RWPE2 (cell line): Measurements from ENCODE around the gene LRMDA.

Experiments
- ATAC-seq: fragments of 200-7000 bp; cut with Tn5 transposase; 3 replicates; pipeline ENCODE4 v1.9.1; 2021; ENCODE audit warnings: low read depth
- DNase-seq: peaks from one replicate; pipeline ENCODE4 v3.0.0-alpha.2; 2020; ENCODE audit warnings: low spot score
- H3K27ac ChIP-seq: fragments of 450-650 bp; 2 replicates; pipeline ENCODE4 v1.5.1; 2017; ENCODE audit warnings: mild to moderate bottlenecking; ENCODE audit not compliant: poor library complexity, severe bottlenecking
- H3K27me3 ChIP-seq: fragments of 250-450 bp; sonication (Bioruptor Pico); 2 replicates; pipeline ENCODE4 v1.5.1; 2021; ENCODE audit warnings: mild to moderate bottlenecking, moderate library complexity; ENCODE audit not compliant: insufficient read depth, poor library complexity, severe bottlenecking
- H3K36me3 ChIP-seq: fragments of 250-450 bp; sonication (Bioruptor Pico); 2 replicates; pipeline ENCODE4 v1.5.1; 2020; ENCODE audit warnings: low read depth, mild to moderate bottlenecking, moderate library complexity
- H3K4me1 ChIP-seq: fragments of 250-450 bp; sonication (Bioruptor Pico); 2 replicates; pipeline ENCODE4 v1.5.1; 2021; ENCODE audit warnings: mild to moderate bottlenecking, moderate library complexity; ENCODE audit not compliant: insufficient read depth, poor library complexity, severe bottlenecking
- H3K4me3 ChIP-seq: fragments of 250-450 bp; sonication (Bioruptor Pico); 2 replicates; pipeline ENCODE4 v1.5.1; 2021; ENCODE audit warnings: mild to moderate bottlenecking, moderate library complexity; ENCODE audit not compliant: severe bottlenecking
- H3K9me3 ChIP-seq: fragments of 250-450 bp; sonication (Bioruptor Pico); 2 replicates; pipeline ENCODE4 v1.5.1; 2021; ENCODE audit warnings: mild to moderate bottlenecking, moderate library complexity; ENCODE audit not compliant: severe bottlenecking
- TF ChIP-seq, protein P1 (sequence below): fragments of 450-650 bp; IDR thresholded peaks from one replicate; pipeline ENCODE4 v1.5.1; 2017; ENCODE audit warnings: mild to moderate bottlenecking, moderate library complexity; ENCODE audit not compliant: poor library complexity, severe bottlenecking

Gene LRMDA

DNA sequence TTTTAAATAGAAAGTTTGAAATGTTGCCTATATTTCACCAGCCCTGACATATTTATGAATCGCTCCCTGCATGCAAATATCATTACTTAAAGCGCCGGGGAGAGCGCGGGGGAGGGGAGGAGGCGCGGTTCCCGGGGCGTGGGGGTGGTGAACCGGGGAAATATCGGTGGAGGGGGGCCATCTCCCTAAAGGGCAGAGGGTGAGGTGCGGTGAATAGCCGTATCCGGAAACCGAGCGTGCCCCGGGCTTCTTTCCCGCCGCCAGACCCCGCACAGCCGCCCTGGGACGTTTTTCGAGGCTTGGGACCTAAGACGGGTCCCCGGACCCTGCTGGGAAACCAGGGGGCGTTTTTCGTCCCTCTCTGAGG, 22.9 kb upstream of the LRMDA start:
- H3K27ac ChIP-seq: peak overlapping the region; percentile 71

DNA sequence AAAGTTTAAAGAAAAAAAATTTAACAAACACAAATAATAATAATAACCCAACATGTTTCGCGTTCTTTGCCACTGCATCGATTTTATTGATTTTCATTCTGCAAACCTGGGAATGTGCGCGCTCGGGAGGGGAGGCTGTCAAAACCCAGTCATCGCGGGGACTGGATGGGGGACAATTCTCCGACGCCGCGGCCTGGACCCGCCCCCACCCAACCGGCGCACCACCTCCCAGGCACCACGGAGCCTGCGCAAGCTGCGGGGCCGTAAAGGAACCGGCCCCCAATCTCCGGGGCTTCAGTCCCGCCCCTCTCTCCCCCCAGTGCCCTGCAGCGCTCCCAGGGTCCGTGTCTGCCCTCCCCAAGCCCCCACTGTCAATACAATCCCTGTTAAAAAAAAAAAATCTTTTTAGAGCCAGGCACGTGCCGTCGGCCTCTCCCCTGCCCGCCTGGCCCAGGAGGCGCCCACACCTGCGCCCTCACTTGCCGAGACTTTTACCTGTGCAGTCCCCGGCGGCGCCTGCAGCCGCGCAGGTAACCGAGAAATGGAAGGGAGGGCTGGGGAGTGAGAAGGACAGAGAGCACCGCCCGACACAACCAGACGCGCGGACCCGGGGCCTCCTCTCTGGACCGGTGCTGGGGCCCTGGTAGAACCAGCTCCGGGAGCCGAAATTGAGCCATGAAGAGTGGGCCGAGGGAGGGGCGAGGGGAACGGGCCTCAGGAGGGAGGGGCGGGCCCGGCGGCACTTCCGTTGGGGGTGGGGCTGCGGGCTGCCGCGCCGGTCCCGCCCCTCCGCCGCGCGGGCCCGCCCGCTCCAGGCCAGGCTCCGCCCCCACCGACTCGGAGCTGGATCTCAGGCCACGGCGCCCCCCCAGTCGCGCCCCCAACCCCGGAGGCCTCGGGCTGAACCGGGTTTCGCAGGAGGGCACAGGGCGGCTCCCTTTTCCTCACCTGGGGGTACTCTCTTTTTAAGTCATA, 22.2 kb upstream of the LRMDA start:
- TF ChIP-seq, protein P1, sequence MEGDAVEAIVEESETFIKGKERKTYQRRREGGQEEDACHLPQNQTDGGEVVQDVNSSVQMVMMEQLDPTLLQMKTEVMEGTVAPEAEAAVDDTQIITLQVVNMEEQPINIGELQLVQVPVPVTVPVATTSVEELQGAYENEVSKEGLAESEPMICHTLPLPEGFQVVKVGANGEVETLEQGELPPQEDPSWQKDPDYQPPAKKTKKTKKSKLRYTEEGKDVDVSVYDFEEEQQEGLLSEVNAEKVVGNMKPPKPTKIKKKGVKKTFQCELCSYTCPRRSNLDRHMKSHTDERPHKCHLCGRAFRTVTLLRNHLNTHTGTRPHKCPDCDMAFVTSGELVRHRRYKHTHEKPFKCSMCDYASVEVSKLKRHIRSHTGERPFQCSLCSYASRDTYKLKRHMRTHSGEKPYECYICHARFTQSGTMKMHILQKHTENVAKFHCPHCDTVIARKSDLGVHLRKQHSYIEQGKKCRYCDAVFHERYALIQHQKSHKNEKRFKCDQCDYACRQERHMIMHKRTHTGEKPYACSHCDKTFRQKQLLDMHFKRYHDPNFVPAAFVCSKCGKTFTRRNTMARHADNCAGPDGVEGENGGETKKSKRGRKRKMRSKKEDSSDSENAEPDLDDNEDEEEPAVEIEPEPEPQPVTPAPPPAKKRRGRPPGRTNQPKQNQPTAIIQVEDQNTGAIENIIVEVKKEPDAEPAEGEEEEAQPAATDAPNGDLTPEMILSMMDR: peak; percentile 11
- no peaks in the 10 kb centered on the region for H3K9me3 ChIP-seq
- H3K27me3 ChIP-seq: no peaks in the 10 kb centered on the region
- peak; percentile 81 for ATAC-seq
- H3K36me3 ChIP-seq: no peaks in the 10 kb centered on the region
- DNase-seq: no peak
- H3K27ac ChIP-seq: peak overlapping the region; percentile 71
- H3K4me3 ChIP-seq: peak overlapping the region; percentile 59
- peaks cover 6% of the 10 kb centered on the region for H3K4me1 ChIP-seq

More for the DNA sequence above, 22.9 kb upstream of the LRMDA start:
- H3K27me3 ChIP-seq: no peaks in the 10 kb centered on the region
- DNase-seq (no peak), ATAC-seq (no peak)
- H3K36me3 ChIP-seq: no peaks in the 10 kb centered on the region
- H3K9me3 ChIP-seq: no peaks in the 10 kb centered on the region
- peaks cover 6% of the 10 kb centered on the region for H3K4me1 ChIP-seq
- TF ChIP-seq, protein P1: no peak
- peak overlapping the region; percentile 59 for H3K4me3 ChIP-seq

GRCh38 chr10:75410132-75411005, 21.1 kb upstream of the LRMDA start:
- TF ChIP-seq, protein P1: no peak
- Histone ChIP-seq H3K4me1 (peaks cover 6% of the 10 kb centered on the region), H3K27ac (peak overlapping the region; percentile 71), H3K36me3 (no peaks in the 10 kb centered on the region), H3K27me3 (no peaks in the 10 kb centered on the region), H3K9me3 (no peaks in the 10 kb centered on the region), H3K4me3 (no peak overlapping the region)
- no peak for DNase-seq
- no peak for ATAC-seq

DNA sequence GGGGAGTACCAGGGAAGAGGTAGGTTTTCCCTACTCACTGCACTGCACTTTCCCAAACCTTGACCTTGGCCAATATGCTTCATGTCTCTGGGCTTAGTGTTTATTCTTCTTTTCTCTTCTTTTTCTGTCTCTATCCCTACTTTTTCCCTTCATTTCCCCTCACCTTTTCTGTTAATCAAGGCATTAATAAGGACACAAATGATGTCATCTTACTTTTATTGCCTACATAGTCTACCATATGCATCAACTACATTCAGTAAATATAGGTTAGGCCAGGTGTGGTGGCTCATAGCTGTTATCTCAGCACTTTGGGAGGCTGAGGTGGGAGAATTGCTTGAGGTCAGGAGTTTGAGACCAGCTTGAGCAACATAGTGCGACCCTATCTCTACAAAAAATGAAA, 16.9 kb upstream of the LRMDA start:
- DNase-seq (no peak), ATAC-seq (no peak)
- Histone ChIP-seq H3K27ac (no peak overlapping the region), H3K36me3 (no peaks in the 10 kb centered on the region), H3K4me3 (no peak overlapping the region), H3K27me3 (no peaks in the 10 kb centered on the region), H3K4me1 (peaks cover 13% of the 10 kb centered on the region), H3K9me3 (no peaks in the 10 kb centered on the region)
- TF ChIP-seq, protein P1: no peak
